Ovary (tissue), 3 donors: Measurements from ENCODE around the gene EXOC6B.

ENCODE experiments used
- CTCF ChIP-seq, 3 donors: fragments of 450-650 bp in 2 of 3; fragments of 200-600 bp in 1 of 3; IDR thresholded peaks; one replicate each; pipeline versions ENCODE4 v1.5.1 to v1.8.0; 2016 to 2022; ENCODE audit warnings: antibody characterized with exemption in 3 of 3, mild to moderate bottlenecking in 1 of 3
- POLR2A ChIP-seq: fragments of 450-650 bp; IDR thresholded peaks from one replicate; pipeline ENCODE4 v1.6.1; 2017; ENCODE audit warnings: antibody characterized with exemption, mild to moderate bottlenecking, moderate library complexity
- donor health status: DM: no; HTN: no; CAD: no.

- no peak for TF ChIP-seq CTCF (IDR thresholded peaks at IDR 0.05)
- TF ChIP-seq POLR2A, result no peak
Measured at GRCh38 chr2:72554381-72554780, 271.5 kb downstream of the EXOC6B start.
